Mucosa of descending colon (tissue), 3 donors: ENCODE measurements around the gene LRP6. TPM values are rescaled to one million over a fixed set of nuclear protein-coding genes. Genes with fewer than 3 reads are reported as not detected.

ENCODE experiments used
- ATAC-seq: fragments of 200-7000 bp; cut with Tn5 transposase; one replicate; pipeline ENCODE4 v1.9.1; 2020; ENCODE audit warnings: mild to moderate bottlenecking, moderate library complexity
- DNase-seq, 3 donors: peaks; one replicate each; pipeline ENCODE4 v3.0.0-alpha.2; 2020
- H3K36me3 ChIP-seq: fragments of 200-600 bp; one replicate; pipeline ENCODE4 v1.8.0; 2021; ENCODE audit warnings: low read depth, mild to moderate bottlenecking
- H3K4me1 ChIP-seq: fragments of 200-600 bp; one replicate; pipeline ENCODE4 v1.8.0; 2021; ENCODE audit warnings: low read depth, mild to moderate bottlenecking
- H3K4me3 ChIP-seq: fragments of 200-600 bp; one replicate; pipeline ENCODE4 v1.8.0; 2021; ENCODE audit warnings: mild to moderate bottlenecking
- H3K9me3 ChIP-seq: fragments of 200-600 bp; one replicate; pipeline ENCODE4 v1.8.0; 2021; ENCODE audit warnings: mild to moderate bottlenecking
- CTCF ChIP-seq: fragments of 200-600 bp; IDR thresholded peaks from one replicate; pipeline ENCODE4 v1.8.0; 2022; ENCODE audit warnings: antibody characterized with exemption, mild to moderate bottlenecking
- intact Hi-C, 2 donors: fragments of 100-400 bp; cut with DNase I in 1 of 2; cut with micrococcal nuclease in 1 of 2; formaldehyde crosslinking; loops; one replicate each; pipeline versions ENCODE4 v1.11.0 to v1.11.1; 2022; cut with DNase I, micrococcal nuclease
- total RNA-seq, 3 donors: library from RNA; stranded (reverse); fragmentation: NEBNext Ultra II Directional in 2 of 3; extraction: Animal tissue kit (Norgen Biotek cat#: 25700) in 2 of 3; gene quantifications; one replicate each; pipeline versions ENCODE4 v1.2.1 to v1.2.4, GENCODE V29; 2021 to 2023
- donor health status: DM: no; HTN: no; CAD: no; lungs with moderate emphysema.
- donor health status: DM: no; HTN: no; CAD: no.
- donor health status: DM: no; HTN: yes; CAD: no.

LRP6 gene
- total RNA-seq, 3 donors from 2014 or later = 32.2 to 57.2 (median 37.2) TPM

- H3K4me1 ChIP-seq = no peaks in the 10 kb centered on the region
- no peak for DNase-seq
- intact Hi-C loops = no loop called here
- no peaks in the 10 kb centered on the region for H3K36me3 ChIP-seq
- peaks cover 4% of the 10 kb centered on the region for H3K9me3 ChIP-seq
- no peak for TF ChIP-seq CTCF
- H3K4me3 ChIP-seq = no peak overlapping the region
- ATAC-seq = no peak
Observed at GRCh38 chr12:12198124-12198523, 68.7 kb downstream of the LRP6 start.

- ATAC-seq (no peak), DNase-seq (no peak)
- Histone ChIP-seq H3K4me1 (no peaks in the 10 kb centered on the region), H3K9me3 (peaks cover 4% of the 10 kb centered on the region), H3K4me3 (no peak overlapping the region), H3K36me3 (no peaks in the 10 kb centered on the region)
- intact Hi-C loops = no loop called here
- TF ChIP-seq CTCF = no peak
Observed at GRCh38 chr12:12197128-12197527, 69.7 kb downstream of the LRP6 start.

GRCh38 chr12:12195516-12195915 lies 71.3 kb downstream of the LRP6 start:
- Histone ChIP-seq H3K36me3 (no peaks in the 10 kb centered on the region), H3K4me3 (no peak overlapping the region), H3K9me3 (peaks cover 4% of the 10 kb centered on the region), H3K4me1 (no peaks in the 10 kb centered on the region)
- ATAC-seq = no peak
- no peak for DNase-seq
- intact Hi-C loops = no loop called here
- no peak for TF ChIP-seq CTCF

- no peaks in the 10 kb centered on the region for H3K4me1 ChIP-seq
- H3K9me3 ChIP-seq = peaks cover 4% of the 10 kb centered on the region
- H3K4me3 ChIP-seq = no peak overlapping the region
- DNase-seq (no peak), ATAC-seq (no peak)
- H3K36me3 ChIP-seq = no peaks in the 10 kb centered on the region
- intact Hi-C loops = no loop called here
- no peak for TF ChIP-seq CTCF
Observed at GRCh38 chr12:12195081-12195480, 71.8 kb downstream of the LRP6 start.

GRCh38 chr12:12194206-12194605 lies 72.6 kb downstream of the LRP6 start:
- DNase-seq = no peak
- no peaks in the 10 kb centered on the region for H3K4me1 ChIP-seq
- TF ChIP-seq CTCF = no peak
- H3K36me3 ChIP-seq = no peaks in the 10 kb centered on the region
- ATAC-seq = peak; percentile 19
- peaks cover 4% of the 10 kb centered on the region for H3K9me3 ChIP-seq
- intact Hi-C loops = no loop called here
- no peak overlapping the region for H3K4me3 ChIP-seq

GRCh38 chr12:12191008-12191407 lies 75.8 kb downstream of the LRP6 start:
- Histone ChIP-seq H3K4me1 (no peaks in the 10 kb centered on the region), H3K4me3 (no peak overlapping the region), H3K36me3 (no peaks in the 10 kb centered on the region), H3K9me3 (no peaks in the 10 kb centered on the region)
- ATAC-seq (no peak), DNase-seq (no peak)
- TF ChIP-seq CTCF = no peak
- intact Hi-C loops = no loop called here
